GM12872 (cell line): Measurements from ENCODE around the gene TXLNB.

ENCODE experiments used
- CTCF ChIP-seq: IDR thresholded peaks from 3 replicates; pipeline ENCODE4 v1.5.1; 2011; ENCODE audit warnings: low read depth, mild to moderate bottlenecking, low read length, moderate library complexity; ENCODE audit not compliant: insufficient read depth

Gene TXLNB

GRCh38 chr6:139294090-139294489 is 2.3 kb upstream of the TXLNB start:
- no peak for TF ChIP-seq CTCF

- TF ChIP-seq CTCF: no peak
Observed at GRCh38 chr6:139290787-139291311, 949 bp downstream of the TXLNB start.

- no peak for TF ChIP-seq CTCF
Observed at GRCh38 chr6:139289233-139289632, 2.6 kb downstream of the TXLNB start.

- TF ChIP-seq CTCF: no peak
Observed at GRCh38 chr6:139288496-139289040, 3.2 kb downstream of the TXLNB start.

GRCh38 chr6:139287868-139288267 is 3.9 kb downstream of the TXLNB start:
- no peak for TF ChIP-seq CTCF

GRCh38 chr6:139285590-139285989 is 6.2 kb downstream of the TXLNB start:
- no peak for TF ChIP-seq CTCF

GRCh38 chr6:139284789-139285188 is 7.0 kb downstream of the TXLNB start:
- no peak for TF ChIP-seq CTCF
